K562 (cell line): Measurements from ENCODE around the gene NRXN3.
A peak's percentile ranks its signal among the peaks of the same experiment; 100 is the strongest.

Experiments
- GTF3C2 ChIP-seq: IDR thresholded peaks from 3 replicates; pipeline ENCODE4 v1.6.1; 2011; ENCODE audit warnings: borderline replicate concordance, mild to moderate bottlenecking, moderate library complexity; ENCODE audit not compliant: insufficient read length; ENCODE audit errors: extremely low read depth
- JUN ChIP-seq, 2 experiments: sonication (generic) in 1 of 2; formaldehyde crosslinking in 1 of 2; IDR thresholded peaks; 2 replicates each; pipeline versions ENCODE4 v1.6.1 to v1.8.0; 2012 to 2022; ENCODE audit warnings: borderline replicate concordance in 2 of 2, mild to moderate bottlenecking in 2 of 2, improper control_type of control experiment in 1 of 2, low read depth in 1 of 2, low read length in 1 of 2, missing genetic modification reagents in 1 of 2
- KLF6 ChIP-seq: fragments of 250-450 bp; sonication (Bioruptor Pico); IDR thresholded peaks from 2 replicates; pipeline ENCODE4 v1.4.0; 2020; ENCODE audit warnings: mild to moderate bottlenecking, moderate library complexity, borderline replicate concordance
- MTF1 ChIP-seq: fragments of 250-450 bp; sonication (Bioruptor Pico); IDR thresholded peaks from 2 replicates; pipeline ENCODE4 v1.9.0; 2021; ENCODE audit warnings: moderate library complexity, mild to moderate bottlenecking, inconsistent platforms, borderline replicate concordance
- RAD21 ChIP-seq, 2 experiments: fragments of 250-450 bp in 1 of 2; fragments of 450-650 bp in 1 of 2; sonication (Bioruptor Pico) in 1 of 2; formaldehyde crosslinking in 1 of 2; IDR thresholded peaks in 1 of 2; conservative IDR thresholded peaks in 1 of 2; 2 replicates each; pipeline versions ENCODE4 v1.4.0 to v1.8.0; 2020 to 2022; ENCODE audit warnings: mild to moderate bottlenecking in 2 of 2, moderate library complexity in 1 of 2
- U2AF2 ChIP-seq: fragments of 200-400 bp; formaldehyde crosslinking; optimal IDR thresholded peaks from 2 replicates; pipeline ENCODE3; 2017; ENCODE audit warnings: low read depth, mild to moderate bottlenecking, low read length
- ZNF133 ChIP-seq: fragments of 250-450 bp; sonication (Bioruptor Pico); IDR thresholded peaks from 2 replicates; pipeline ENCODE4 v1.4.0; 2020; ENCODE audit warnings: mild to moderate bottlenecking

GRCh38 chr14:78154827-78155226 is 15.3 kb upstream of the NRXN3 start:
- no peak for TF ChIP-seq ZNF133 (CRISPR knock-in tag)
- TF ChIP-seq GTF3C2: no peak
- no peak for TF ChIP-seq MTF1
- no peak for TF ChIP-seq KLF6 (CRISPR knock-in tag)
- peak in 1 of 2 experiments; percentile 34; a peak in 2 of 4 replicates for TF ChIP-seq RAD21 (CRISPR knock-in tag; conservative IDR thresholded peaks at IDR 0.05 in 1 of 2, IDR thresholded peaks at IDR 0.05 in 1 of 2)
- TF ChIP-seq JUN (IDR thresholded peaks at IDR 0.05; ENCODE audit: borderline replicate concordance, low read depth, low read length): no peak
- no peak for TF ChIP-seq JUN (CRISPR knock-in tag; IDR thresholded peaks at IDR 0.05; ENCODE audit: borderline replicate concordance)
- no peak for TF ChIP-seq U2AF2
